Measurements from ENCODE around the gene MEI1. TPM values are rescaled to one million over a fixed set of nuclear protein-coding genes. Genes with fewer than 3 reads are reported as not detected.

MEI1 gene
- total RNA-seq, 1 experiment from 2014 or later, result 0.24 TPM

DNA sequence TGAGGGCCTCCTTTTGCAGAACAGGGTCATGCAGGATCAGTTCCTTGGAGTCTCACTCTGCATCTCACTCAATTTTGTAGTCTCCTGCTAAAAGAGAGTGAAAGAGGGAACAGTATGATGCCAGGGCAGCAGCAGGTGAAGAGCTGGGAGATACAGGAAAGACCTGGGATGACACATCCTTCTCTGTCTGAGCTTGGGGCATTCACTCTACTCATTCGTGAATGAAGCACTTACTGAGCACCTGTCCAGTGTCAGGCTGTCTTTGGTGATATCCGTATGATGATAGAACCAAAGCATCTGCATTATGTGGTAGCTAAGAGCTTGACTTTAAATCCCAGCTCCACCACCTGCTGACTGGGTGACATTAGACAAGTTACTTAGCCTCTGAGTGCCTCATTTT is 148.0 kb downstream of the MEI1 start:
- H3K27ac ChIP-seq (ENCODE audit: low read depth, low read length, poor library complexity, severe bottlenecking), result peak overlapping the region; percentile 58
- POLR2A ChIA-PET (ENCODE audit: low non-redundant PET), result no interaction called here
- no TSS peak for BruUV-seq (replicated peaks)

DNA sequence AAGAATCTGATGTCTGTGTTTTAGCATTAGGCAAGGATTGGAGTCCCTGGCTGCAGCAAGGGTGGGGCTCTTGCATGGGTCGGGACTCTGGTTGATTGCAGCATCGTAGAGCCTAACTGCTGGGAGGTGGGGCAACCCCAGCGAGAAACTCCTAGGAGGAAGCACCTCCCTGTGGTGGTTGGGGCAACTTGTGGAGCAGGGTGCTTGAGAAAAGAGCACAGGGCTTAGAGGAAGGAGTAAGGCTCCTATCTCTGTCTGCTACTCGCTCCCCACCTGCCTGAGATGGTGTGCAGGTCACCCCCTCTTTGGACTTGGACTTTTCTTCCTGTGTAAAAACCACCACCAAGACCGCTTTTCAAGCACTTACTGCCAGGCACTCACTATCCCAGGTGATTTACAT is 149.2 kb downstream of the MEI1 start:
- DNase-seq (ENCODE audit: low spot score), result no peak
- no TSS peak for BruUV-seq (replicated peaks)
- H3K27me3 ChIP-seq (replicated peaks; ENCODE audit: insufficient read depth, low read depth, low read length, poor library complexity), result no peaks in the 10 kb centered on the region
- peaks cover 12% of the 10 kb centered on the region for H3K36me3 ChIP-seq (ENCODE audit: insufficient read depth, low read length, poor library complexity, severe bottlenecking)
- H3K4me1 ChIP-seq (ENCODE audit: insufficient read depth, low read length, poor library complexity, severe bottlenecking), result peaks cover 27% of the 10 kb centered on the region
- peak overlapping the region; percentile 59 for H3K27ac ChIP-seq (ENCODE audit: low read depth, low read length, poor library complexity, severe bottlenecking)
- no peaks in the 10 kb centered on the region for H3K9me3 ChIP-seq (ENCODE audit: low read depth, low read length, poor library complexity, severe bottlenecking)
- intact Hi-C loops (cut with micrococcal nuclease; ENCODE audit: unreplicated experiment), result no loop called here
- POLR2A ChIA-PET (ENCODE audit: low non-redundant PET), result no interaction called here
- CTCF ChIA-PET, result no interaction called here
- H3K4me3 ChIP-seq (ENCODE audit: low read depth, low read length, poor library complexity, severe bottlenecking), result no peak overlapping the region
- no peak for TF ChIP-seq EZH2 (IDR thresholded peaks at IDR 0.05; ENCODE audit: borderline replicate concordance, low read depth, low read length, poor library complexity, severe bottlenecking)
- TF ChIP-seq, protein P1, sequence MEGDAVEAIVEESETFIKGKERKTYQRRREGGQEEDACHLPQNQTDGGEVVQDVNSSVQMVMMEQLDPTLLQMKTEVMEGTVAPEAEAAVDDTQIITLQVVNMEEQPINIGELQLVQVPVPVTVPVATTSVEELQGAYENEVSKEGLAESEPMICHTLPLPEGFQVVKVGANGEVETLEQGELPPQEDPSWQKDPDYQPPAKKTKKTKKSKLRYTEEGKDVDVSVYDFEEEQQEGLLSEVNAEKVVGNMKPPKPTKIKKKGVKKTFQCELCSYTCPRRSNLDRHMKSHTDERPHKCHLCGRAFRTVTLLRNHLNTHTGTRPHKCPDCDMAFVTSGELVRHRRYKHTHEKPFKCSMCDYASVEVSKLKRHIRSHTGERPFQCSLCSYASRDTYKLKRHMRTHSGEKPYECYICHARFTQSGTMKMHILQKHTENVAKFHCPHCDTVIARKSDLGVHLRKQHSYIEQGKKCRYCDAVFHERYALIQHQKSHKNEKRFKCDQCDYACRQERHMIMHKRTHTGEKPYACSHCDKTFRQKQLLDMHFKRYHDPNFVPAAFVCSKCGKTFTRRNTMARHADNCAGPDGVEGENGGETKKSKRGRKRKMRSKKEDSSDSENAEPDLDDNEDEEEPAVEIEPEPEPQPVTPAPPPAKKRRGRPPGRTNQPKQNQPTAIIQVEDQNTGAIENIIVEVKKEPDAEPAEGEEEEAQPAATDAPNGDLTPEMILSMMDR (conservative IDR thresholded peaks at IDR 0.05; ENCODE audit: low read depth, low read length), result no peak

More for the DNA sequence above, 148.0 kb downstream of the MEI1 start:
- TF ChIP-seq EZH2 (IDR thresholded peaks at IDR 0.05; ENCODE audit: borderline replicate concordance, low read depth, low read length, poor library complexity, severe bottlenecking), result no peak
- TF ChIP-seq, protein P1 (conservative IDR thresholded peaks at IDR 0.05; ENCODE audit: low read depth, low read length), result no peak
- no peaks in the 10 kb centered on the region for H3K9me3 ChIP-seq (ENCODE audit: low read depth, low read length, poor library complexity, severe bottlenecking)
- CTCF ChIA-PET, result no interaction called here
- intact Hi-C loops (cut with micrococcal nuclease; ENCODE audit: unreplicated experiment), result no loop called here
- DNase-seq (ENCODE audit: low spot score), result no peak
- H3K4me1 ChIP-seq (ENCODE audit: insufficient read depth, low read length, poor library complexity, severe bottlenecking), result peaks cover 31% of the 10 kb centered on the region
- peaks cover 24% of the 10 kb centered on the region for H3K36me3 ChIP-seq (ENCODE audit: insufficient read depth, low read length, poor library complexity, severe bottlenecking)
- H3K4me3 ChIP-seq (ENCODE audit: low read depth, low read length, poor library complexity, severe bottlenecking), result no peak overlapping the region
- H3K27me3 ChIP-seq (replicated peaks; ENCODE audit: insufficient read depth, low read depth, low read length, poor library complexity), result no peaks in the 10 kb centered on the region

Other genes with a start within 250 kb of the MEI1 start
- 72.6 and 85.5 TPM in 2 replicates for gene PHF5A, start 230.8 kb upstream of the MEI1 start, total RNA-seq (2021)
- 125 and 127 TPM in 2 replicates for gene ACO2, start 230.4 kb upstream of the MEI1 start, total RNA-seq (2021)
- 79.5 and 92.1 TPM in 2 replicates for gene POLR3H, start 155.0 kb upstream of the MEI1 start, total RNA-seq (2021)
- 1.8 and 2.6 TPM in 2 replicates for gene CSDC2, start 138.5 kb upstream of the MEI1 start, total RNA-seq (2021)
- 26.8 and 30.5 TPM in 2 replicates for gene PMM1, start 109.7 kb upstream of the MEI1 start, total RNA-seq (2021)
- 44.0 and 47.6 TPM in 2 replicates for gene DESI1, start 78.5 kb upstream of the MEI1 start, total RNA-seq (2021)
- 545 and 558 TPM in 2 replicates for gene XRCC6, start 78.2 kb upstream of the MEI1 start, total RNA-seq (2021)
- gene SNU13, start 10.6 kb upstream of the MEI1 start, total RNA-seq (2021), result 216 and 223 TPM in 2 replicates
- 25.9 and 27.4 TPM in 2 replicates for gene CCDC134, start 101.2 kb downstream of the MEI1 start, total RNA-seq (2021)
- 141 and 162 TPM in 2 replicates for gene SREBF2, start 133.6 kb downstream of the MEI1 start, total RNA-seq (2021)
- 1.4 and 1.8 TPM in 2 replicates for gene SHISA8, start 215.6 kb downstream of the MEI1 start, total RNA-seq (2021)
- 6.6 and 8.0 TPM in 2 replicates for gene TNFRSF13C, start 227.3 kb downstream of the MEI1 start, total RNA-seq (2021)
- gene CENPM, start 247.6 kb downstream of the MEI1 start, total RNA-seq (2021), result 62.1 and 67.2 TPM in 2 replicates

Measured in A673 (cell line).